ENCODE data around the gene CWC15.

DNA sequence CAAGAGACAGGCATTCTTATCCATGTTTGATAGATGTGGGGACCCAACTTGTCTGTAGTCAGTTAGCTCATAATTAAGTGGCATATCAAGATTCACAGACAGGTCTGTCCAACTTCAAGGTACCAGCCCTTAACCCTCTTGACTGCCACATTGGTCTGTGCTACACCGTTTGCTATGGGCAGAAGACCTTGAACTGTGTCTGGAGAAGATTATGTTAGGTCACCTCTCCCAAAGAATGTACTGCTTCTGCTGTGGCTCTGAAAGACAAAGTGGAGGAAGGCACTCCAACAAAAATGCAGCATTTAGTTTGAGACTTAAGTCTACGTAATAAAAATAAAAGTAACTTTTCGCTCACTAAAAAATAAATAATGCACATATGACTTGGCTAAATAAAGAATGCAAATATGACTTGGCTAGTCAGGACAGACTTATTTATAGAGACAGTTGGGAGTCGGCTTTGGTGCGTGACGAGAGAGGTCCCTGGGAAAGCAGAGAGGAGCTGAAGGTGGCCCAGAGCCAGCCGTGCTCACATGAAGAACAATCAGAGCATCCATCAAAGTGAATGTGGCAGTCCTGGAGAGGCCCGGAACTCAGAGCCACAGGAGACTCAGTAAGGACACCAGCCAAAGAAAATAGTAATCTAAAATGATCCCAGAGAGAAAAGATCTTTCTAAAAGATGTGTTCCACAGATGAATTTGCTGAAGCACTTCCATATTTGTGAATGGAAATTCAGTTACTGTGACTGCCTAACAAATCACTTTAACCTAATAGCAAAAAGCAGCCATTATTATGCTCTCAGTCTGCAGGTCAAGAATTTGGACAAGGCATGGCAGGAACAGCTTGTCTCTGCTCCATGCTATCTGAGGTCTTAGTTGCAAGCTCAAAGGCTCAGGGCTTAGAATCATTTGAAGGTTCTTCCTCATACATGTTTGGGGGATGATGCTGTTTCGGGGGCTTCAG, 35.0 kb downstream of the CWC15 start:
- TF ChIP-seq, protein P1, sequence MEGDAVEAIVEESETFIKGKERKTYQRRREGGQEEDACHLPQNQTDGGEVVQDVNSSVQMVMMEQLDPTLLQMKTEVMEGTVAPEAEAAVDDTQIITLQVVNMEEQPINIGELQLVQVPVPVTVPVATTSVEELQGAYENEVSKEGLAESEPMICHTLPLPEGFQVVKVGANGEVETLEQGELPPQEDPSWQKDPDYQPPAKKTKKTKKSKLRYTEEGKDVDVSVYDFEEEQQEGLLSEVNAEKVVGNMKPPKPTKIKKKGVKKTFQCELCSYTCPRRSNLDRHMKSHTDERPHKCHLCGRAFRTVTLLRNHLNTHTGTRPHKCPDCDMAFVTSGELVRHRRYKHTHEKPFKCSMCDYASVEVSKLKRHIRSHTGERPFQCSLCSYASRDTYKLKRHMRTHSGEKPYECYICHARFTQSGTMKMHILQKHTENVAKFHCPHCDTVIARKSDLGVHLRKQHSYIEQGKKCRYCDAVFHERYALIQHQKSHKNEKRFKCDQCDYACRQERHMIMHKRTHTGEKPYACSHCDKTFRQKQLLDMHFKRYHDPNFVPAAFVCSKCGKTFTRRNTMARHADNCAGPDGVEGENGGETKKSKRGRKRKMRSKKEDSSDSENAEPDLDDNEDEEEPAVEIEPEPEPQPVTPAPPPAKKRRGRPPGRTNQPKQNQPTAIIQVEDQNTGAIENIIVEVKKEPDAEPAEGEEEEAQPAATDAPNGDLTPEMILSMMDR (IDR thresholded peaks at IDR 0.05): no peak
- TF ChIP-seq POLR2A (IDR thresholded peaks at IDR 0.05): no peak
